Activated naive CD8-positive, alpha-beta T cell treated with anti-CD3 and anti-CD28 coated beads, Interleukin-2, amount 50 U/mL, for 16 hours (primary cell): ENCODE results near the gene FADS2.
"Not testable (repeated sequence)": the region's sequence is repeated elsewhere in the genome, so short reads cannot be mapped to it uniquely, and the experiment has no call there.

Experiments used
- DNase-seq: peaks from one replicate; pipeline ENCODE4 v3.0.0-alpha.2; 2020; ENCODE audit warnings: low read depth, low spot score

Gene FADS2

GRCh38 chr11:61868571-61869428 lies 40.7 kb downstream of the FADS2 start:
- DNase-seq: no peak

- no peak for DNase-seq
Observed at GRCh38 chr11:61869429-61869707, 41.3 kb downstream of the FADS2 start.

DNA sequence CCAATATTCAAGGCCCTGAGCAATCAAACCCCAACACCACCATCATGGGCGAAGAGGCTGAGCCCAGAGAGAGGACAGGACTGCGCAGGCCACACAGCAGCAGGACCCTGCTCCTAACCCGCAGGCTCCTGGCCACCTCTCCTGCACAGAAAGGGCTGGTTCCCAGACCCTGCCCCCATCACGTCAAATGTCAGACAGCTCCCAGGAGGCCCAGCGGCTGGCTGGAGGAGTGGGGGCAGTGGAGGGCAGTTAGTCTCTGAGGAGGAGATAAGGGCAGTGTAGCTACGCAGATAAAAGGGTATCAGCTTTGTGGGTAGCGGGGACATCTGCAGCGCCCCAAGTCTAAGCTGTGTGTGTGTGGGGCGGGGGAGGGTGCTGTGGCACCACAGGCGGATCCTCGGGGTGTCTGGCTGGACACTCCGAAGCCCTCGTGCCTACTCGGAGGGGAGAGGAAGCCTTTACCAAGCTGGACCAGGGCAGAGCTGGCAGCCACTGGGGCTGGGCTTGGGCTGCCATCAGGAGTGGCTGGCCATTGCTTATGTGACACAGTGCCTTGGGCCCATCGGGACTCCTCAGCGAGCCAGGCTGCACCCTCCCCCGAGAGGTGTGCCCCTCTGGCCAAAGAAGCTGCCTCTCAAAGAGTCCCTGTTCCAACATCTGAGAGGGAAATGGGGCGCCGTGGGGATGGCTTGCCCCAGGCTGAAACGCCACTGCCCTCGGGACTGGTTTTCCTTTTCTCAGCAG lies 41.8 kb downstream of the FADS2 start:
- DNase-seq: no peak

GRCh38 chr11:61870541-61871031 lies 42.5 kb downstream of the FADS2 start:
- no peak for DNase-seq

GRCh38 chr11:61871158-61871597 lies 43.1 kb downstream of the FADS2 start:
- peak; percentile 27 for DNase-seq

GRCh38 chr11:61872935-61873565 lies 45.0 kb downstream of the FADS2 start:
- no peak for DNase-seq

DNA sequence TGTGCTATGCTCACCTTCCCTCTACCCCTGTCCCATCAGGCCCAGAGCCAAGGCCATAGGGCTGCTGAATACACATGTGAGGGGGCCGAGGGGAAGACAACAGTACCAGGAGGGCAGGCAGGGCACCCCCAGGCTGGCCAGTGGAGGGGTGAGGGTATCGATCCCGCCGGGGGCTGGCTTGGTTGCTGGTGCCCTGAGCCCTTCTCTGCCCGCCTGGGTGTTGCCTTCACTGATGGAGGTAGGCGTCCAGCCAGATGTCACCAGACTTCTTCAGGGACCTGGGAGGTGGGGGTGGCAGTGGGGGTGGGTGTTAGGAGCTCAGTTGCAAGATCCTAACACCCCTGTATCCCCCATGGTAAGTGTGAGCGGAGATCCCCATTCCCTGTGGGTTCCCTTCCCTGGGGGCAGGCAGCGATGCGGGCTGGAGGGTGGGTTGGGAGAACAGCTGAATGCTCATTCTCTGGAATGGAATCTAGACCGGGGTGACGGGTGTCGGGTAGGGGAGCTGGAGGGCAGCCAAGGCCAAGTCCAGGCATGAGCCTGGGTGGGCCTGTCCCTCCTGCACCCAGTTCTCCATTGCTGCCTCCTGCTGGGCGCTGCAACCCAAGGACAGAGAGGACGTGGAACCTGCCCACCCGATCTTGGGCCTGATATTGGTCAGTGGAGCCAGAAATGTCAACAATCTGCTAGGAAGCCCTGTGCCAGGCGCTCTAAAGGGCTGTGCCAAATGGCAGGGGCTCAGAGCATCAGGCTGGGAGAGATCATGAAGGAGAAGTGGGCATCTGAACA lies 45.7 kb downstream of the FADS2 start:
- no peak for DNase-seq

DNA sequence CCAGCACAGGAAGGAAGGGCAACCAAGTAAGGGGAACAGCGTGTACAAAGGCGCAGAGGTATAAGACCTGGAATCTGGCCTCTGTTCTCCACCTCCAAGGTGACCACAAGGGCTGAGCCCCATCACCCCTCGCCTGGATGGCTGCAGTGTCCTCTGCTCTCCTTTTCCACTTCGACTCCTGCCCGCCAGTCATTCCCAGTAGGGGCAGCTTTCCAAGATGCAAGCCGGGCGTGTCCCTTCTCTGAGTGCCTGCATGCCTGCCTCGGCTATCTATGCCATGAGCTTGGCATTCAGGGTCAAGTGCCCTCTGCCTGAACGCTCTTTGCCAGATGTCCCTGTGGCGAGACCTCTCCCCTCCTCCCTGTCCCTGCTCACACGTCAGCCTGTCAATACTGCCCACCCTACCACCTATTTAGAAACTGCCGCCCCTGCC lies 46.3 kb downstream of the FADS2 start:
- DNase-seq: no peak

DNA sequence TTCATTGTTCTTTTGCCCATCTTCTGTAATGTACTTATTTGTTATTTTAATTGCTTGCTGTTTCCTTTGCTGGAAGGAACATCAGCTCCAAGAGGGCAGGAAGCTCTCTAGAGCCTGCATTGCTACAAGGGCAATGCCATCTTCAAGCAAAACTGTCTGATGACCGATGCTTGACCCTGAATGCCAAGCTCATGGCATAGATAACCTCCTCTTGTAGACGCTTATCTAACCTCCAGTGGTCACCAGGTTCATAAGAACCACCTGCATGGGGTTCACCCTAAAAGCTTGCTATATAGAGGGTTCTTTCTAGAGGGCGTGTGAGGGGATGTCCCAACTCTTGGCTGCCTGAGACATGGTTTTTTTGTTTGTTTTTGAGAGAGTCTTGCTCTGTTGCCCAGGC lies 46.8 kb downstream of the FADS2 start:
- DNase-seq: no peak

- no peak for DNase-seq
Observed at GRCh38 chr11:61875698-61876097, 47.6 kb downstream of the FADS2 start.

GRCh38 chr11:61879152-61879551 lies 51.1 kb downstream of the FADS2 start:
- no peak for DNase-seq

DNA sequence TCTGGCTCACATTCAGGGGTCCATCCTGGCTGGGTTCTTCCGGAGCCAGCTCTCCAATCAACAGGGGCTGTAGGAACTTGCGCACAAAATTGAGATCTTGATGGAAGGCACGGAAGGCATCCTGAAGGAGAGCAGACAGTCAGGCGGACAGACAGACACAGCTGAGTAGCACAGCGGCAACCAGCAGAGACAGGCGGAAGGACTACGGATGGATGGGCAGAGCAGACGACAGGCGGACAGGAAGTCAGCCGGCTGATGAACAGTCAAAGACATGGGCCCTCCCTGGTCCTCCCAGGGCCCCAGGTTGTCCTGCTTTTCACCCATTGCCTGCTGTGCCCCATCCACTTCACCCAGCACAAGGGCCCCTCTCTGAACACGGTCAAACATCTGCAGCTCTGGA lies 51.9 kb downstream of the FADS2 start:
- no peak for DNase-seq

DNA sequence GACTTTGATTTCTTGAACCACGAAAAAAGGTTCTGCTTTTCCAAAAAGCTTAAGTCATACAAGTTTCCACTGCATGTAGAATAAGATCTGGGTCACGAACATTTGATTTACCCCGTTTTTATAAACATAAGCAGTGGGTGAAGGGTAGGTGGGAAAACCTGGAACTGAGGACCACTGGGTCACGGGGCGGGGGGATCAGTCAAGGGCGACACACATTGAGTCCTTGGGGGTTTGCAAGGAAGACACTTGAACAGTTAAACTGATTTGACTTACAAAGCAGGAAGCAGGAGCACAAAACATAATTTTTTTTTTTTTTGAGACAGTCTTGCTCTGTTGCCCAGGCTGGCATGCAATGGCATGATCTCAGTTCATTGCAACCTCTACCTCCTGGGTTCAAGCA lies 52.4 kb downstream of the FADS2 start:
- DNase-seq: no peak

DNA sequence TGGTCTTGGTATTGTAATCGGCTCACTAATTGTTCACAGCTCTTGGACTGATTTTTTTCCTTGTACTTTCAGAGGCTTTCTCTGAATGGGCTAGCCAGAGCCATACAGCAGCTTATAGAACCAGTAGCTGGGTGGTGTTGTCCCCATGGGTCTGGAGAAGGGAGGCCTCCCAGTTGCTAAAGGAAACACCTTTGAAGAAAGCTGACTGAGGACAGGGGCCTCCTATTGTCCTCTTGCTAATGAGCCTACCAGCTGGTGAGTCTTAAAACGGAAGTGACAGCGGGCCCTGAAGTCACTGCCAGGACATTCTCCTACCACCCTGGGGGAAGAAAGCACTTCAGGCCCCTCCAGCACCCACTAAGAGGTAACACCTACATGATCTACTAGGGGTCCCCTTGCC lies 53.3 kb downstream of the FADS2 start:
- DNase-seq: no peak

DNA sequence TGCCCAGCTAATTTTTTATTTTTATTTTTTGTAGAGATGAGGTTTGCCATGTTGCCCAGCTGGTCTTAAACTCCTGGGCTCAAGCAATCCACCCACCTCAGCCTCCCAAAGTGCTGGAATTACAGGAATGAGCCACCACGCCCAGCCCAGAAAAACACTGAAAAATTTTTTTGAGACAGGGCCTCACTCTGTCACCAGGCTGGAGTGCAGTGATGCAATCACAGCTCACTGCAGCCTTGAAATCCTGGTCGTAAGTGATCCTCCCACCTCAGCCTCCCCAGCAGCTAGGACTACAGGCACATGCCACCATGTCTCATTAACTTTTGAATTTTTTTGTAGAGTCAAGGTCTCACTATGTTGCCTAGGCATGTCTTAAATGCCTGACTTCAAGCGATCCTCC lies 54.2 kb downstream of the FADS2 start:
- DNase-seq: not testable (repeated sequence)

DNA sequence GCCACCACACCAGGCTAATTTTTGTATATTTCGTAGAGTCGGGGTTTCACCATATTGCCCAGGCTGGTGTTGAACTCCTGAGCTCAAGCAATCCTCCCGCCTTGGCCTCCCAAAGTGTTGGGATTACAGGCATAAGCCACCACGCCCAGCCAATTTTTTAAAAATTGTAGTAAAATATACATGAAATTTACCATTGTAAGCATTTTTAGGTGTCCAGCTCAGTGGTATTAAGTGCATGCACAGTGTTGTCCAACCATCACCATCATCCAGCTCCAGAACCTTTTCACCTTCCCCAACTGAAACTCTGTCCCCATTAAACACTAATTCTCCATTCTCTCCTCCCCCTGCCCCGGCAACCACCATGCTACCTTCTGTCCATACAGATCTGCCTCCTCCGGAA lies 54.8 kb downstream of the FADS2 start:
- no peak for DNase-seq

DNA sequence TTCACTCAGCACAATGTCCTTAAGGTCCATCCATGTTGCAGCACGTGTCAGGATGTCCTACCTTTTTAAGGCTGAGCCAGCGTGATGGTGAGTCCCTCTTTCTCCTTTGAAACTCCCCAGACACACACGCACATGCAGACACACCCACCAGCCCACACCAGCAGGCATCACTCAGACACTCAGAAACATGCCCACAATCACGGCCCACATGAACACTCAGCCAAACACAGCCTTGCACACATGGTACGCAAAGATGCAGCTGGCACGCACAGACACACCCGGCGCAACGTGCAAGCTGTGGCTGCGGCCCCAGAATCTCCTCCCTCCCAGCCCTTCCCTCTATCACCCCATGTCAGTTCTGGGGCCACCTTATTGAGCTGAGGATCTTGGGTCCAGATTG lies 55.2 kb downstream of the FADS2 start:
- no peak for DNase-seq

GRCh38 chr11:61883947-61884346 lies 55.8 kb downstream of the FADS2 start:
- DNase-seq: no peak

DNA sequence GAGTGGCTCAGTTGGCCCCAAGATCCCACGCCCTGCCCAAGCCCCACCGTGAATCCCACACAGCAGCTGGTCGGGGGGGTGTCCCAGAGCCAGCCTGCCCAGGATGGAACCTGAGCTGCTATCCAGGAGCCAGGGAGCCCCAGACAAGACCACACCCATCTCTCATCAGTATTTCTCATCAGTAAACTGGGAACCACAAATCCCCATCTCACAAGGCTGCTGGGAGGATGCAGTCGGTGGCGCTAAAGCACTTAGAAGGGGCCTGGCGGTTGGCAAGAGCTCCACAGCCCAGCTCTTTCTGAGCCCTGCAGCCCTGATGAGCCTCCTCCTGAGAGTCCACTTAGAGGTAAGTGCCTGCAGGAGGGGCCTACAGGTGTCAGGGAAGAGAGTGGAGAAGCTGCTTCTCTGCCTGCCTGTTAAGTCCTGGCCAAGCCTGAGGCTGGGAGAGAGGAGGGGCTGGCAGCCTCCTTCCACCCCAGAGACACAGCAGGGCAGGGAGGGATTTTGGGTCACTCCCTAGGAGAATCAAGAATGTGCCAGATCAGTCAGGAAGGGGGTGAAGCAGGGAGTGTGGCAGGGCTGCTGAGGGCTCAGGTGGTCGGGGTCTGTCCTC lies 57.2 kb downstream of the FADS2 start:
- no peak for DNase-seq

- no peak for DNase-seq
Observed at GRCh38 chr11:61885784-61886580, 57.9 kb downstream of the FADS2 start.
